Osteoblast (primary cell): ENCODE measurements around the gene PEMT. TPM values are rescaled to one million over a fixed set of nuclear protein-coding genes. Genes with fewer than 3 reads are reported as not detected.

ENCODE experiments used
- DNase-seq: peaks from one replicate; pipeline ENCODE4 v3.0.0; 2011; ENCODE audit warnings: low spot score, mixed read lengths; ENCODE audit not compliant: insufficient read length; ENCODE audit errors: missing footprints
- H2AFZ ChIP-seq: 2 replicates; pipeline ENCODE4 v1.6.0; 2011; ENCODE audit warnings: mild to moderate bottlenecking, low read length
- H3K27ac ChIP-seq: 2 replicates; pipeline ENCODE4 v1.5.1; 2011; ENCODE audit warnings: mild to moderate bottlenecking, low read depth, low read length, moderate library complexity
- H3K27me3 ChIP-seq: 2 replicates; pipeline ENCODE4 v1.6.0; 2012; ENCODE audit warnings: mild to moderate bottlenecking, control low read depth, inconsistent platforms, low read length, moderate library complexity; ENCODE audit not compliant: insufficient read depth
- H3K36me3 ChIP-seq: 2 replicates; pipeline ENCODE4 v1.5.1; 2011; ENCODE audit warnings: mild to moderate bottlenecking, low read length, control low read depth, moderate library complexity; ENCODE audit not compliant: insufficient read depth
- H3K4me1 ChIP-seq: 2 replicates; pipeline ENCODE4 v1.5.1; 2011; ENCODE audit warnings: mild to moderate bottlenecking, low read length, control low read depth, moderate library complexity; ENCODE audit not compliant: insufficient read depth
- H3K4me2 ChIP-seq: 2 replicates; pipeline ENCODE4 v1.6.0; 2011; ENCODE audit warnings: mild to moderate bottlenecking, low read length; ENCODE audit not compliant: insufficient read depth
- H3K4me3 ChIP-seq: fragments of 200-600 bp; sonication (generic); 3 replicates; pipeline ENCODE4 v1.5.1; 2012; ENCODE audit warnings: mild to moderate bottlenecking, low read length, inconsistent platforms; ENCODE audit not compliant: insufficient read depth
- H3K79me2 ChIP-seq: 2 replicates; pipeline ENCODE4 v1.6.0; 2012; ENCODE audit warnings: mild to moderate bottlenecking, low read length, control low read depth, inconsistent platforms; ENCODE audit not compliant: insufficient read depth
- H3K9me3 ChIP-seq: 2 replicates; pipeline ENCODE4 v1.5.1; 2011; ENCODE audit warnings: low read depth, low read length, control low read depth
- H4K20me1 ChIP-seq: 2 replicates; pipeline ENCODE4 v1.6.0; 2012; ENCODE audit warnings: mild to moderate bottlenecking, low read length, control low read depth; ENCODE audit not compliant: insufficient read depth
- total RNA-seq: library from RNA; depleted of rRNA; stranded (reverse); fragments of >200 nt; gene quantifications from 2 replicates; pipeline ENCODE4 v1.2.3, GENCODE V29; 2012
- TF ChIP-seq, protein P1 (sequence below): IDR thresholded peaks from 2 replicates; pipeline ENCODE4 v1.5.1; 2011; ENCODE audit warnings: mild to moderate bottlenecking, low read depth, low read length, moderate library complexity; ENCODE audit errors: extremely low read depth

PEMT gene
- total RNA-seq, 1 donor: 26.4 TPM

DNA sequence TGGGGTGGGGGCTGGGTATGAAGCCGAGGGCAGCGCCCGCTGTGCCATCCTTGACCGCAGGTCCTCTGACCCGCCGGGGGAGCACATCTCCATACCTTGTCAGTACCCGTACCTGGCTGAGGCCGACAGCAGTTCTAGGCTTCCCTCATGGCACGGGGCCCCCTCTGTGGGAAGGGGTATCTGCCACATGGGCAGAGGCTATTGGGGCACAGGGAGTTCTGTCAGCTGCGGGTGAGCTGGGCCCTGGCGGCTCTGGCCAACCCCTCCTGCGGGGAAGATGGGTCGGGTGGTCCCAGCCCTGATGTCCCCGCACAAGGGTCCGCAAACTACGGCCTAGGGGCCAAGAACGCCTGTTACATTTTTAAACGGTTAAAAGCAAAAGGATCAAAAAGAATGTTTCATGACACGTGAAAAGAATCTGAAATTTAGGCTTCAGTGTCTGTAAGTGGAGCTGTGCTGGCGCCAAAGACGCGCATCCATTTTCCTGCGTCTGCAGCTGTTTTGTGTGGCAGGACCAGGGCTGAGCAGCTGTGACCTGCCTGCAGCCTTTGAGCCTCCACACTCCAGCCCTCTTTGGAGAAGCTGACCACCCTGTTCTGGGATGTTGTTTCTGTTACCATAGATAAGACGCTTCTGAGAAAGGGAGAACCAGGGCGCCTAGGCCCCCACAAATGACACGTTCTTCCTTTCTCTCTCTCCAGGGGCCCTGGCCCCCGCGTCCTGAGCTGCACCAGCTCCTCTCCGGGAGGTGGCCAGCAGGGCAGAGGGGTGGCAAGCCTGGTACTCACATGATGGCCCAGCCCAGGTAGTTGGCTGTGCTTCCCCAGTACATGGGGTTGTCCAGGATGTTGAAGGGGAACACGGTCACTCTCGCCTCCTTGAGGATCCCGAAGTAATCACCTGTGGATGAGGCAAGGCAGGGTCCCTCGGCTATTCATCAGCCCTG lies 82.6 kb downstream of the PEMT start:
- H3K4me3 ChIP-seq: no peak overlapping the region
- no peak overlapping the region for H3K27ac ChIP-seq
- H3K9me3 ChIP-seq: no peaks in the 10 kb centered on the region
- no peak overlapping the region for H2AFZ ChIP-seq
- TF ChIP-seq, protein P1, sequence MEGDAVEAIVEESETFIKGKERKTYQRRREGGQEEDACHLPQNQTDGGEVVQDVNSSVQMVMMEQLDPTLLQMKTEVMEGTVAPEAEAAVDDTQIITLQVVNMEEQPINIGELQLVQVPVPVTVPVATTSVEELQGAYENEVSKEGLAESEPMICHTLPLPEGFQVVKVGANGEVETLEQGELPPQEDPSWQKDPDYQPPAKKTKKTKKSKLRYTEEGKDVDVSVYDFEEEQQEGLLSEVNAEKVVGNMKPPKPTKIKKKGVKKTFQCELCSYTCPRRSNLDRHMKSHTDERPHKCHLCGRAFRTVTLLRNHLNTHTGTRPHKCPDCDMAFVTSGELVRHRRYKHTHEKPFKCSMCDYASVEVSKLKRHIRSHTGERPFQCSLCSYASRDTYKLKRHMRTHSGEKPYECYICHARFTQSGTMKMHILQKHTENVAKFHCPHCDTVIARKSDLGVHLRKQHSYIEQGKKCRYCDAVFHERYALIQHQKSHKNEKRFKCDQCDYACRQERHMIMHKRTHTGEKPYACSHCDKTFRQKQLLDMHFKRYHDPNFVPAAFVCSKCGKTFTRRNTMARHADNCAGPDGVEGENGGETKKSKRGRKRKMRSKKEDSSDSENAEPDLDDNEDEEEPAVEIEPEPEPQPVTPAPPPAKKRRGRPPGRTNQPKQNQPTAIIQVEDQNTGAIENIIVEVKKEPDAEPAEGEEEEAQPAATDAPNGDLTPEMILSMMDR: no peak
- H4K20me1 ChIP-seq: no peaks in the 10 kb centered on the region
- no peaks in the 10 kb centered on the region for H3K79me2 ChIP-seq
- peak; percentile 60 for DNase-seq
- H3K27me3 ChIP-seq: no peaks in the 10 kb centered on the region
- no peak overlapping the region for H3K4me2 ChIP-seq
- H3K36me3 ChIP-seq: no peaks in the 10 kb centered on the region
- H3K4me1 ChIP-seq: peaks cover 18% of the 10 kb centered on the region

DNA sequence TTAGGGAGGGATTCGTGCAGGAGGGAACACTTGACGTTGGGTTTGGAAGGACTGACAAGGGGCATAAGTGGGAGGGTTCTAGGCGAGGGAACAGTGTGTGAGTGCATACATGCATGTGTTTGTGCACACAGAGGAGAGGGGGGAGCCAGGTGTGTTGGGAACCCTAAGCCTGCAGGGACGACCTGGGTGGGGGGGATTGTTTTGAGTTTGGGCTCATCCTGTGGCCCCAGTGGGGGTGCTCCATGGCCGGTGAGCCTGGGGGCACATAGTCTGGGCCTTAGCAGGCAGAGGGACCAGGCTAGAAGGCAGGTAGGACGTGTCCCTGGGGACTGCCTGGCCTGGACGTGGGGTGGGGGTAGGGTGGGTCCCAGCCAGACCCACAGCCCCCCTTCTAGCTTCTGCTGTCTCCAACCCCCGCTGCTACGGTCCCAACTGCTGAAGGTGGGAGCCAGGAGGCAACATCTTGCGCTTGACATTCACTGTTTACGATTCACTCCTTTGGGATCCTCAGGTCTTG lies 83.4 kb downstream of the PEMT start:
- peaks cover 18% of the 10 kb centered on the region for H3K4me1 ChIP-seq

DNA sequence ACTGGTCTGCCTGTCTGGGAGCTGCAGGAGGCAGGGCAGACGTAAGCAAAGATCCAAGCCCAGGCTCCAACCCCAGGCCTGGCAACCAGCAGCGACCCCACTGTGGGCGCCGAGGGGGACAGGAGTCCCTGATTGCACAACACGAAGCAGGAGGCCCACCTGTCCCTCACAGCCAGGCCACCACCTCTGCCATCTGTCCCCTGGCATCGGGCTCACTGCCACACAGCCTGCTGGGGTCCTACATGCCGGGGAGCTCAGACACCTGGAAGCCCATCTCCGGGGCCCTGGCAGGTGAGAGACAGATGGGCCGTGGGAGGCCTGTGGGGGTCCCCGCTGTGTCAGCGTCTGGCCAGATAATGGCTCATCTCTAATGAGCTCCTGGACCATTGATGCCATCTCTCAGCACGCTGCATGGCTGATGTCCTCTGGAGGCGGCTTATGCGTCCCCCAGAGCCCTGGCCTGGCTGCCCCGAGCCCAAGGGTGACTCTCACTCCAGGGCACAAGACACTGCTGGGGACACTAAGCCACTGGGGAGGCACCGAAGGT lies 84.0 kb downstream of the PEMT start:
- no peaks in the 10 kb centered on the region for H3K27me3 ChIP-seq
- no peak overlapping the region for H2AFZ ChIP-seq
- H4K20me1 ChIP-seq: no peaks in the 10 kb centered on the region
- H3K36me3 ChIP-seq: no peaks in the 10 kb centered on the region
- H3K4me2 ChIP-seq: no peak overlapping the region
- no peak overlapping the region for H3K4me3 ChIP-seq
- no peaks in the 10 kb centered on the region for H3K79me2 ChIP-seq
- H3K9me3 ChIP-seq: no peaks in the 10 kb centered on the region
- no peak overlapping the region for H3K27ac ChIP-seq
- peak; percentile 78 for DNase-seq
- TF ChIP-seq, protein P1: no peak
- H3K4me1 ChIP-seq: peaks cover 12% of the 10 kb centered on the region

More for the DNA sequence above, 83.4 kb downstream of the PEMT start:
- no peaks in the 10 kb centered on the region for H3K79me2 ChIP-seq
- TF ChIP-seq, protein P1: no peak
- H3K27me3 ChIP-seq: no peaks in the 10 kb centered on the region
- DNase-seq: peak; percentile 21
- no peaks in the 10 kb centered on the region for H4K20me1 ChIP-seq
- no peak overlapping the region for H3K4me2 ChIP-seq
- H3K9me3 ChIP-seq: no peaks in the 10 kb centered on the region
- no peak overlapping the region for H3K27ac ChIP-seq
- no peaks in the 10 kb centered on the region for H3K36me3 ChIP-seq
- no peak overlapping the region for H2AFZ ChIP-seq
- no peak overlapping the region for H3K4me3 ChIP-seq
